H9 (cell line): Measurements from ENCODE around the gene BSPRY. TPM values are rescaled to one million over a fixed set of nuclear protein-coding genes. Genes with fewer than 3 reads are reported as not detected.

Source experiments
- DNase-seq: peaks from one replicate; pipeline ENCODE4 v3.0.0-alpha.2; 2017
- H2AFZ ChIP-seq: one replicate; pipeline ENCODE4 v1.6.1; 2013; ENCODE audit warnings: mild to moderate bottlenecking, low read length, control low read depth, moderate library complexity
- H2AK5ac ChIP-seq: 2 replicates; pipeline ENCODE4 v1.6.1; 2013; ENCODE audit warnings: low read length, control low read depth, mixed read lengths; ENCODE audit not compliant: insufficient read length
- H2BK120ac ChIP-seq: one replicate; pipeline ENCODE4 v1.6.1; 2013; ENCODE audit warnings: low read depth, mild to moderate bottlenecking, low read length, control low read depth, inconsistent platforms; ENCODE audit not compliant: poor library complexity, severe bottlenecking
- H2BK12ac ChIP-seq: 2 replicates; pipeline ENCODE4 v1.6.1; 2013; ENCODE audit warnings: low read length, control low read depth, mixed read lengths, low read depth; ENCODE audit not compliant: insufficient read length
- H2BK15ac ChIP-seq: 2 replicates; pipeline ENCODE4 v1.6.1; 2013; ENCODE audit warnings: low read depth, low read length, control low read depth
- H2BK20ac ChIP-seq: one replicate; pipeline ENCODE4 v1.6.1; 2013; ENCODE audit warnings: low read depth, mild to moderate bottlenecking, low read length, control low read depth, inconsistent platforms; ENCODE audit not compliant: poor library complexity, severe bottlenecking
- H2BK5ac ChIP-seq: 2 replicates; pipeline ENCODE4 v1.6.1; 2013; ENCODE audit warnings: low read length, control low read depth, mixed read lengths; ENCODE audit not compliant: insufficient read length
- H3K14ac ChIP-seq: 2 replicates; pipeline ENCODE4 v1.6.1; 2013; ENCODE audit warnings: low read length, control low read depth; ENCODE audit not compliant: insufficient read depth
- H3K18ac ChIP-seq: 2 replicates; pipeline ENCODE4 v1.6.1; 2013; ENCODE audit warnings: low read depth, mild to moderate bottlenecking, mixed read lengths, low read length, control low read depth; ENCODE audit not compliant: insufficient read length
- H3K23ac ChIP-seq: 2 replicates; pipeline ENCODE4 v1.6.1; 2013; ENCODE audit warnings: low read length, control low read depth, mixed read lengths, low read depth; ENCODE audit not compliant: insufficient read length
- H3K23me2 ChIP-seq: 2 replicates; pipeline ENCODE4 v1.6.1; 2013; ENCODE audit warnings: low read depth, mild to moderate bottlenecking, mixed read lengths, low read length, control low read depth; ENCODE audit not compliant: insufficient read length, poor library complexity, severe bottlenecking
- H3K27ac ChIP-seq: 2 replicates; pipeline ENCODE4 v1.5.1; 2013; ENCODE audit warnings: low read length, control low read depth, mixed read lengths, low read depth; ENCODE audit not compliant: insufficient read length
- H3K27me3 ChIP-seq: 2 replicates; pipeline ENCODE4 v1.6.1; 2013; ENCODE audit warnings: low read length, control low read depth, inconsistent platforms; ENCODE audit not compliant: insufficient read depth
- H3K4ac ChIP-seq: 2 replicates; pipeline ENCODE4 v1.6.1; 2013; ENCODE audit warnings: low read depth, mild to moderate bottlenecking, control low read depth, inconsistent platforms, low read length, moderate library complexity
- H3K4me1 ChIP-seq: 2 replicates; pipeline ENCODE4 v1.6.1; 2013; ENCODE audit warnings: low read length, control low read depth, inconsistent platforms; ENCODE audit not compliant: insufficient read depth
- H3K4me2 ChIP-seq: 2 replicates; pipeline ENCODE4 v1.6.1; 2013; ENCODE audit warnings: low read length, control low read depth, mixed read lengths; ENCODE audit not compliant: insufficient read length, insufficient read depth
- H3K56ac ChIP-seq: 2 replicates; pipeline ENCODE4 v1.6.1; 2013; ENCODE audit warnings: low read depth, mild to moderate bottlenecking, mixed read lengths, low read length, control low read depth; ENCODE audit not compliant: insufficient read length
- H3K79me1 ChIP-seq: 2 replicates; pipeline ENCODE4 v1.6.1; 2013; ENCODE audit warnings: low read depth, mild to moderate bottlenecking, moderate library complexity, low read length, control low read depth, inconsistent platforms; ENCODE audit not compliant: insufficient read depth, poor library complexity, severe bottlenecking
- H3K79me2 ChIP-seq: 2 replicates; pipeline ENCODE4 v1.6.1; 2013; ENCODE audit warnings: low read length, control low read depth, inconsistent platforms; ENCODE audit not compliant: insufficient read depth
- H3K9ac ChIP-seq: 2 replicates; pipeline ENCODE4 v1.6.1; 2013; ENCODE audit warnings: low read length, control low read depth, mixed read lengths; ENCODE audit not compliant: insufficient read length; ENCODE audit errors: extremely low read depth
- H3K9me3 ChIP-seq: one replicate; pipeline ENCODE4 v1.6.1; 2013; ENCODE audit warnings: low read depth, low read length, inconsistent platforms; ENCODE audit not compliant: control insufficient read depth
- H3T11ph ChIP-seq: one replicate; pipeline ENCODE4 v1.6.1; 2013; ENCODE audit warnings: mild to moderate bottlenecking, low read length, control low read depth, inconsistent platforms
- H4K20me1 ChIP-seq: one replicate; pipeline ENCODE4 v1.6.1; 2013; ENCODE audit not compliant: control insufficient read depth, insufficient read length, insufficient read depth
- H4K5ac ChIP-seq: 2 replicates; pipeline ENCODE4 v1.6.1; 2013; ENCODE audit warnings: low read depth, mild to moderate bottlenecking, mixed read lengths, low read length, control low read depth; ENCODE audit not compliant: insufficient read length
- H4K8ac ChIP-seq: replicated peaks from 2 replicates; pipeline ENCODE4 v1.6.1; 2013; ENCODE audit warnings: low read length, control low read depth, mixed read lengths, low read depth; ENCODE audit not compliant: insufficient read length
- H4K91ac ChIP-seq: 2 replicates; pipeline ENCODE4 v1.6.1; 2013; ENCODE audit warnings: low read depth, mild to moderate bottlenecking, moderate library complexity, mixed read lengths, low read length, control low read depth; ENCODE audit not compliant: insufficient read length
- H3K27ac Mint-ChIP-seq, 3 experiments: 2 replicates in 2 of 3; 3 replicates in 1 of 3; pipeline ENCODE4 v1.8.0; 2020 to 2021; ENCODE audit warnings: mixed read lengths in 3 of 3, mild to moderate bottlenecking in 1 of 3, moderate library complexity in 1 of 3
- H3K27me3 Mint-ChIP-seq: 2 replicates; pipeline ENCODE4 v1.8.0; 2021; ENCODE audit warnings: low read depth, mild to moderate bottlenecking, moderate library complexity, mixed read lengths
- H3K36me3 Mint-ChIP-seq, 3 experiments: 2 replicates in 2 of 3; 3 replicates in 1 of 3; pipeline ENCODE4 v1.8.0; 2020 to 2021; ENCODE audit warnings: low read depth in 3 of 3, mixed read lengths in 3 of 3; ENCODE audit not compliant: insufficient read depth in 1 of 3
- H3K4me1 Mint-ChIP-seq, 2 experiments: 2 replicates each; pipeline ENCODE4 v1.8.0; 2020; ENCODE audit warnings: mixed read lengths in 2 of 2
- H3K4me3 Mint-ChIP-seq, 2 experiments: 2 replicates in 1 of 2; 3 replicates in 1 of 2; pipeline ENCODE4 v1.8.0; 2020 to 2021; ENCODE audit warnings: mild to moderate bottlenecking in 2 of 2, mixed read lengths in 2 of 2, moderate library complexity in 1 of 2
- H3K9me3 Mint-ChIP-seq, 2 experiments: 2 replicates in 1 of 2; 3 replicates in 1 of 2; pipeline ENCODE4 v1.8.0; 2020; ENCODE audit warnings: mild to moderate bottlenecking in 2 of 2, mixed read lengths in 2 of 2, moderate library complexity in 1 of 2
- WGBS: extraction: QIAGEN DNeasy Blood & Tissue Kit; methylation state at CpG from one replicate; pipeline ENCODE4 v1.1.7; 2013; ENCODE audit warnings: missing lambda C conversion rate, low lambda C conversion rate, mixed read lengths; ENCODE audit not compliant: insufficient read length; ENCODE audit errors: extremely low coverage; 5-methylcytosine and 5-hydroxymethylcytosine counted together
- total RNA-seq: library from RNA; stranded (reverse); gene quantifications from 2 replicates; pipeline ENCODE4 v1.2.1, GENCODE V29; 2021
- TF ChIP-seq, protein P1 (sequence below): fragments of 200-600 bp; sonication (generic); conservative IDR thresholded peaks from 3 replicates; pipeline ENCODE4 v1.8.0; 2021; ENCODE audit warnings: antibody characterized with exemption, mild to moderate bottlenecking

The BSPRY gene
- total RNA-seq, 1 experiment from 2014 or later, result 4.5 TPM

DNA sequence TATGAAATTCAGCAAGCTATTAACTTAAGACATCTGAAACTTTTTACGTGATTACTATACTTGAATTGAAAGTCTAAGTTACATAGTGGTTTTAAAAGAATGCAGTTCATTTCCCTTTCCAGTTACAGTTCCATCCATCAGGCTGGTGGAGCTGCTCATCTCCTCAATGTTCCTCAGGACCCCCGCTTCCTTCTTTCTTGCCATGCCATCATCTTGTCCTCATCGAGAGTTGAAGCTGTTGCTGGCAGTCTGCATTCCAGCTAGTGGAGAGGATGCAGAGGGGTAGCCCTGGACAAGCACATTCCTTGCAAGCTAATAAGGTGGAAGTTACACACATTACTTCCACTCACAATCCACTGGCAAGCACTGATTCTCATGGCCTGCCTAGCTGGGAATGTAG, 37.4 kb upstream of the BSPRY start:
- Mint-ChIP-seq H3K4me3 (no peak overlapping the region), H3K4me1 (no peaks in the 10 kb centered on the region), H3K36me3 (no peaks in the 10 kb centered on the region), H3K27ac (no peak overlapping the region), H3K9me3 (no peaks in the 10 kb centered on the region), H3K27me3 (no peaks in the 10 kb centered on the region; the same call in 1 of the 2 replicates)
- Histone ChIP-seq H4K91ac (no peak overlapping the region), H3K79me1 (no peaks in the 10 kb centered on the region), H4K20me1 (no peaks in the 10 kb centered on the region), H3K23me2 (no peaks in the 10 kb centered on the region), H3K27ac (no peak overlapping the region), H4K5ac (no peak overlapping the region), H3K4me2 (no peak overlapping the region), H3K23ac (no peak overlapping the region), H3K56ac (no peak overlapping the region), H2BK20ac (no peak overlapping the region), H3K9ac (no peak overlapping the region), H3T11ph (no peak overlapping the region), H2BK12ac (no peak overlapping the region), H3K9me3 (no peaks in the 10 kb centered on the region), H4K8ac (no peak overlapping the region), H3K4ac (no peak overlapping the region), H3K4me1 (no peaks in the 10 kb centered on the region), H3K27me3 (no peaks in the 10 kb centered on the region), H2AFZ (no peak overlapping the region), H2BK120ac (no peak overlapping the region), H2BK5ac (no peak overlapping the region), H3K18ac (no peak overlapping the region), H3K14ac (no peak overlapping the region), H2AK5ac (no peak overlapping the region), H3K79me2 (no peaks in the 10 kb centered on the region), H2BK15ac (no peak overlapping the region)
- DNase-seq, result no peak
- no CpG with 5 or more reads among the region's 3 CpGs for WGBS
- TF ChIP-seq, protein P1, sequence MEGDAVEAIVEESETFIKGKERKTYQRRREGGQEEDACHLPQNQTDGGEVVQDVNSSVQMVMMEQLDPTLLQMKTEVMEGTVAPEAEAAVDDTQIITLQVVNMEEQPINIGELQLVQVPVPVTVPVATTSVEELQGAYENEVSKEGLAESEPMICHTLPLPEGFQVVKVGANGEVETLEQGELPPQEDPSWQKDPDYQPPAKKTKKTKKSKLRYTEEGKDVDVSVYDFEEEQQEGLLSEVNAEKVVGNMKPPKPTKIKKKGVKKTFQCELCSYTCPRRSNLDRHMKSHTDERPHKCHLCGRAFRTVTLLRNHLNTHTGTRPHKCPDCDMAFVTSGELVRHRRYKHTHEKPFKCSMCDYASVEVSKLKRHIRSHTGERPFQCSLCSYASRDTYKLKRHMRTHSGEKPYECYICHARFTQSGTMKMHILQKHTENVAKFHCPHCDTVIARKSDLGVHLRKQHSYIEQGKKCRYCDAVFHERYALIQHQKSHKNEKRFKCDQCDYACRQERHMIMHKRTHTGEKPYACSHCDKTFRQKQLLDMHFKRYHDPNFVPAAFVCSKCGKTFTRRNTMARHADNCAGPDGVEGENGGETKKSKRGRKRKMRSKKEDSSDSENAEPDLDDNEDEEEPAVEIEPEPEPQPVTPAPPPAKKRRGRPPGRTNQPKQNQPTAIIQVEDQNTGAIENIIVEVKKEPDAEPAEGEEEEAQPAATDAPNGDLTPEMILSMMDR, result no peak
